ENCODE measurements around the gene MCM3. TPM values are rescaled to one million over a fixed set of nuclear protein-coding genes. Genes with fewer than 3 reads are reported as not detected.

MCM3 gene
- total RNA-seq, 1 donor from 2014 or later, result 23.4 TPM

DNA sequence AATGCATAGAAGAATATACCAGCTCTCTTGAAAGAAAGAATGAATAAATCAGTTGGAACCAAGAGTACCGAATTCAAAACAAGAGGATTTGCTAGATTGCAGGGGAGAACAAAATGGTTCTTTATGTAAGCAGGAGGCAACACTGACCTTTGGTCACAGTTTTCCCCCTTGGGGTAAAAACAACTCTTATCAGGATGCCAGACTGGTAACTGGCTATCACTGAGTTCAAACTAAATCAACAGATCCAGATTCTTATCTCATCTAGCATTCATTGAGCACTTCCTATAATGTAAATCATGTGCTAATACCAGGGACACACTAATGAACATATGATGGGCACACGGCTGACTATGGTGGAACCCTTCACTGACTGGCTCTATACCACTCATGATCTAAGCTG is 35.5 kb downstream of the MCM3 start:
- TF ChIP-seq, protein P1, sequence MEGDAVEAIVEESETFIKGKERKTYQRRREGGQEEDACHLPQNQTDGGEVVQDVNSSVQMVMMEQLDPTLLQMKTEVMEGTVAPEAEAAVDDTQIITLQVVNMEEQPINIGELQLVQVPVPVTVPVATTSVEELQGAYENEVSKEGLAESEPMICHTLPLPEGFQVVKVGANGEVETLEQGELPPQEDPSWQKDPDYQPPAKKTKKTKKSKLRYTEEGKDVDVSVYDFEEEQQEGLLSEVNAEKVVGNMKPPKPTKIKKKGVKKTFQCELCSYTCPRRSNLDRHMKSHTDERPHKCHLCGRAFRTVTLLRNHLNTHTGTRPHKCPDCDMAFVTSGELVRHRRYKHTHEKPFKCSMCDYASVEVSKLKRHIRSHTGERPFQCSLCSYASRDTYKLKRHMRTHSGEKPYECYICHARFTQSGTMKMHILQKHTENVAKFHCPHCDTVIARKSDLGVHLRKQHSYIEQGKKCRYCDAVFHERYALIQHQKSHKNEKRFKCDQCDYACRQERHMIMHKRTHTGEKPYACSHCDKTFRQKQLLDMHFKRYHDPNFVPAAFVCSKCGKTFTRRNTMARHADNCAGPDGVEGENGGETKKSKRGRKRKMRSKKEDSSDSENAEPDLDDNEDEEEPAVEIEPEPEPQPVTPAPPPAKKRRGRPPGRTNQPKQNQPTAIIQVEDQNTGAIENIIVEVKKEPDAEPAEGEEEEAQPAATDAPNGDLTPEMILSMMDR (IDR thresholded peaks at IDR 0.05; ENCODE audit: insufficient read depth, low read length, severe bottlenecking), result no peak
- DNase-seq (ENCODE audit: low read depth) (no peak), FAIRE-seq (no peak)
- no peaks in the 10 kb centered on the region for H3K36me3 ChIP-seq (ENCODE audit: control insufficient read depth, insufficient read depth, low read length)
- no peak overlapping the region for H3K4me3 ChIP-seq (ENCODE audit: low read depth, low read length)
- peaks cover 2% of the 10 kb centered on the region for H3K27me3 ChIP-seq (ENCODE audit: control insufficient read depth, insufficient read depth, low read length)

DNA sequence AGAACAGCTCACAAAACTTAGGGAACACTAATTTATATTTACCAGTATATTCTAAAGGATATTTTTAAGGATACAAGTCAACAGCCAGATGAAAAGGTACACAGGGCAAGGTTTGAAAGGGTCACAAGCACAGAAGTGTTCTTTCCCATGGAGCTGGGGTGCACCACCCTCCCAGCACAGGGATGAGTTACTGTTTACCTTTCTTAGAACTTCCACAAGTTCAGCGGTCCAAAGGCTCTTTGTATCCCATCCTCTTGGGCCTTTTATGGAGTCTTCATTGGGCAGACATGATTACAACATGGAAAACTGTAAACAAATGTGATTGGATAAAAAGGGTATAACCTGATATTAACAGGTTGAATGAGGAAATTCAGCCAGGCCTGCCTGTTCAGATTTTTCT is 39.1 kb downstream of the MCM3 start:
- Histone ChIP-seq H3K36me3 (ENCODE audit: control insufficient read depth, insufficient read depth, low read length) (no peaks in the 10 kb centered on the region), H3K4me3 (ENCODE audit: low read depth, low read length) (no peak overlapping the region), H3K27me3 (ENCODE audit: control insufficient read depth, insufficient read depth, low read length) (peaks cover 2% of the 10 kb centered on the region)
- TF ChIP-seq, protein P1 (IDR thresholded peaks at IDR 0.05; ENCODE audit: insufficient read depth, low read length, severe bottlenecking), result no peak
- DNase-seq (ENCODE audit: low read depth) (no peak), FAIRE-seq (no peak)

DNA sequence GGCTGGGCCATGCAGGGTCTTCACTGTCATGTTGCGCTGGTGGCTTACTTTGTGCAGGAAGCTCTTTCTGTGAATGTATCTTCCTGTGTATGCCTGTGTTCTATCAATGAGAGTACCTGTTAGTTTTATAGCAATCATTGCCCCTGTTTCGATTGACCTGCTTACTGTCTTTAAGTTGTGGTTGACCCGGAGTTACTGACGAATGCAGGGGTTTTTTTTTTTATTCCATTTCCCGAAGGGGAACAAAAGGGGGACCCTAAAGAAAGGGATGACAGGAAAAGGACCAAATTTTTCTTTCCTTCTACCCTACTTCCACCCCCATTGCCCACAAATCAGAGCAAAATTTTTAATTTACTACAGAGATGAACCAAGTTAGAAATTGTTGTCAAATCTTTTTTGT is 40.1 kb downstream of the MCM3 start, which contains the start of gene IL17F:
TSS of gene IL17F (minus strand) at position 101 of the 400 bp plus-strand sequence. CDS start at position 30, 71 bp downstream.
- Histone ChIP-seq H3K4me3 (ENCODE audit: low read depth, low read length) (no peak within 1 kb of the TSS), H3K36me3 (ENCODE audit: control insufficient read depth, insufficient read depth, low read length) (no peaks in the 10 kb centered on the region), H3K27me3 (ENCODE audit: control insufficient read depth, insufficient read depth, low read length) (peaks cover 2% of the 10 kb centered on the region)
- DNase-seq (ENCODE audit: low read depth) (no peak), FAIRE-seq (peak; percentile 77)
- TF ChIP-seq, protein P1 (IDR thresholded peaks at IDR 0.05; ENCODE audit: insufficient read depth, low read length, severe bottlenecking), result no peak

DNA sequence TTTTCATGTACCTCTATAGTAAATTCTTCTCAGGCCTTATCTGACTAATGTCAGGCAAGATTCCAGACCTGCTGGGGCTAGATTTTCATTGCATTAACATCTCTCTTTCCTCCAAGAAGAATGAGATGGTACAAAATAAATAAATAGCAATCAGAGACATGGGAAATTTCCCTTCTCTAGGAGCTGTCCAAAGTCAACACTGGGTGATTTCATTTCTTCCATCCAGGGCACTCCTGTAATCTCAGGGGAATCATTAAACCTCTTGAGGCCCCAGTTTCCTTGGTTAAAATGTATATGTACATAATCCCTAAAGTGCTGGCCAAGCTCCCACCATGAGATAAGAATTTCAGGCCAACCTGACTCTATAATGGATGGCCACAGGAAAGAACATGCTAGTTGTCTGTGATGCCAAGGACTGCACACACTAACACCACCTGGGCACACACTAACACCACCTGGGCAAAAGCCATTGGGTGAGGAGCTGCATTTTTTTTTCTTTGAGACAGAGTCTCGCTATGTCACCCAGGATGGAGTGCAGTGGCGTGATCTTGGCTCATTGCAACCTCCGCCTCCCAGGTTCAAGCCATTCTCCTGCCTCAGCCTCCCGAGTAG is 41.2 kb downstream of the MCM3 start:
- no peak for FAIRE-seq
- Histone ChIP-seq H3K36me3 (ENCODE audit: control insufficient read depth, insufficient read depth, low read length) (no peaks in the 10 kb centered on the region), H3K4me3 (ENCODE audit: low read depth, low read length) (no peak overlapping the region), H3K27me3 (ENCODE audit: control insufficient read depth, insufficient read depth, low read length) (peaks cover 2% of the 10 kb centered on the region)
- TF ChIP-seq, protein P1 (IDR thresholded peaks at IDR 0.05; ENCODE audit: insufficient read depth, low read length, severe bottlenecking), result no peak
- DNase-seq (ENCODE audit: low read depth), result peak; percentile 63

DNA sequence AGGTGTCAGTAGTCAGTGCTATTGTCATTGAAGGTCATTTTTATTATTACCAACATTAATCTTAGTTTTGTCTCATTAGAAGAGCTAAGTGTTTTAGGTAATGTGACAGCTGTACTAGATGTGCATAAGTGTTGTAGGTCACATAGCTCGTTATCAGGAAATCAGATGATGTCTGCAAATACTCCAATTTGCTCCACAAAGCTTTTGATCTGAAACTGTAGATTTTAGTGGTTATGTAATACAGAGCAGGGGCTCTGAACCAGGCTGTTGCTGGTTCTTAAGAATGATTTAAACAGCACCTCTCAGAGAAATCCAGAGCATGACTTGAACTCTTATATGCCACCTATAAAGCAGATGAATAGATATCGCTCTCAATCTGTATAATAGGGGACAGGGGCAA is 42.7 kb downstream of the MCM3 start:
- TF ChIP-seq, protein P1 (IDR thresholded peaks at IDR 0.05; ENCODE audit: insufficient read depth, low read length, severe bottlenecking), result no peak
- FAIRE-seq (no peak), DNase-seq (ENCODE audit: low read depth) (no peak)
- no peaks in the 10 kb centered on the region for H3K36me3 ChIP-seq (ENCODE audit: control insufficient read depth, insufficient read depth, low read length)
- H3K27me3 ChIP-seq (ENCODE audit: control insufficient read depth, insufficient read depth, low read length), result peaks cover 2% of the 10 kb centered on the region
- H3K4me3 ChIP-seq (ENCODE audit: low read depth, low read length), result no peak overlapping the region
